HepG2 (cell line): ENCODE data around the gene SRCAP. TPM values are rescaled to one million over a fixed set of nuclear protein-coding genes. Genes with fewer than 3 reads are reported as not detected.

Experiments
- HES4 ChIP-seq: sonication (generic); formaldehyde crosslinking; IDR thresholded peaks from 2 replicates; pipeline ENCODE4 v1.9.0; 2021; ENCODE audit warnings: mild to moderate bottlenecking, missing genetic modification reagents, borderline replicate concordance
- HMGXB3 ChIP-seq: sonication (generic); formaldehyde crosslinking; IDR thresholded peaks from 2 replicates; pipeline ENCODE4 v1.4.0; 2020; ENCODE audit warnings: missing genetic modification reagents, borderline replicate concordance
- IRF9 ChIP-seq: sonication (generic); formaldehyde crosslinking; IDR thresholded peaks from 2 replicates; pipeline ENCODE4 v1.8.0; 2022; ENCODE audit warnings: missing genetic modification reagents, mild to moderate bottlenecking, borderline replicate concordance
- THAP7 ChIP-seq: sonication (generic); formaldehyde crosslinking; IDR thresholded peaks from 2 replicates; pipeline ENCODE4 v1.8.1; 2023; ENCODE audit warnings: mild to moderate bottlenecking, missing genetic modification reagents
- ZNF275 ChIP-seq: sonication (generic); formaldehyde crosslinking; IDR thresholded peaks from 2 replicates; pipeline ENCODE4 v1.8.0; 2022; ENCODE audit warnings: missing genetic modification reagents, mild to moderate bottlenecking, inconsistent platforms, borderline replicate concordance
- ZNF556 ChIP-seq: sonication (generic); formaldehyde crosslinking; IDR thresholded peaks from 2 replicates; pipeline ENCODE4 v1.4.0; 2020; ENCODE audit warnings: mild to moderate bottlenecking, missing genetic modification reagents, borderline replicate concordance
- ZNF687 ChIP-seq: sonication (generic); formaldehyde crosslinking; IDR thresholded peaks from 2 replicates; pipeline ENCODE4 v1.5.1; 2020; ENCODE audit warnings: mild to moderate bottlenecking, missing genetic modification reagents, moderate library complexity
- ZNF713 ChIP-seq: sonication (generic); formaldehyde crosslinking; IDR thresholded peaks from 2 replicates; pipeline ENCODE4 v1.4.0; 2020; ENCODE audit warnings: mild to moderate bottlenecking, missing genetic modification reagents
- ZNF746 ChIP-seq: sonication (generic); formaldehyde crosslinking; IDR thresholded peaks from 2 replicates; pipeline ENCODE4 v1.8.0; 2022; ENCODE audit warnings: mild to moderate bottlenecking, missing genetic modification reagents
- ZNF816 ChIP-seq: sonication (generic); formaldehyde crosslinking; IDR thresholded peaks from 2 replicates; pipeline ENCODE4 v1.8.0; 2022; ENCODE audit warnings: missing genetic modification reagents, mild to moderate bottlenecking, borderline replicate concordance
- ZXDC ChIP-seq: sonication (generic); formaldehyde crosslinking; IDR thresholded peaks from 2 replicates; pipeline ENCODE4 v1.5.0; 2020; ENCODE audit warnings: mild to moderate bottlenecking, missing genetic modification reagents
- polyA plus RNA-seq, 8 experiments: library from polyadenylated mRNA; depleted of rRNA in 3 of 8; stranded (reverse) in 7 of 8; unstranded in 1 of 8; fragments of >200 nt; fragmentation: Illumina TruSeq in 4 of 8; extraction: Trizol in 4 of 8; gene quantifications; 2 replicates each; pipeline versions ENCODE4 v1.2.1 to v1.2.3, GENCODE V29; 2011 to 2016; ENCODE audit warnings: low read depth in 4 of 8, missing spikeins in 1 of 8, mixed read lengths in 1 of 8; ENCODE audit not compliant: insufficient read depth in 1 of 8
- total RNA-seq, 5 experiments: library from RNA; depleted of rRNA; stranded (reverse); fragments of >200 nt; fragmentation: Illumina TruSeq; extraction: Trizol; gene quantifications; 2 replicates each; pipeline ENCODE4 v1.2.3, GENCODE V29; 2016; ENCODE audit warnings: low read depth in 1 of 5

Gene SRCAP
- total and polyA plus RNA-seq, 2 of the 13 experiments (the other 11 are each of a cell fraction or from before 2014, with no cell fraction given), result 4.9 to 9.0 TPM

GRCh38 chr16:30786936-30787612, 88.1 kb downstream of the SRCAP start, which contains the start of gene ZNF629 (continued):
- peak; percentile 85; the same call in 1 of the 2 replicates for TF ChIP-seq IRF9 (CRISPR knock-in tag)
- TF ChIP-seq HMGXB3 (CRISPR knock-in tag), result peak; percentile 72; the same call in 1 of the 2 replicates
- no peak; the same call in 1 of the 2 replicates for TF ChIP-seq THAP7
- peak; percentile 61; the same call in 1 of the 2 replicates for TF ChIP-seq HES4 (CRISPR knock-in tag)
- no peak for TF ChIP-seq ZNF275 (CRISPR knock-in tag)
- no peak; the same call in 1 of the 2 replicates for TF ChIP-seq ZNF556
- peak; percentile 76 for TF ChIP-seq ZNF687 (CRISPR knock-in tag)
- no peak for TF ChIP-seq ZNF816 (CRISPR knock-in tag)
- no peak for TF ChIP-seq ZNF713
- peak; percentile 56; the same call in 1 of the 2 replicates for TF ChIP-seq ZXDC (CRISPR knock-in tag)
- peak; percentile 75; the same call in 1 of the 2 replicates for TF ChIP-seq ZNF746 (CRISPR knock-in tag)
